Fibroblast of villous mesenchyme (primary cell): ENCODE measurements around the gene LRRC38. TPM values are rescaled to one million over a fixed set of nuclear protein-coding genes. Genes with fewer than 3 reads are reported as not detected.

Experiments
- DNase-seq: peaks from one replicate; pipeline ENCODE4 v3.0.0-alpha.2; 2010; ENCODE audit warnings: low read depth
- H3K4me3 ChIP-seq: 2 replicates; pipeline ENCODE4 v1.5.1; 2011; ENCODE audit warnings: low read depth, mild to moderate bottlenecking, low read length
- total RNA-seq: library from RNA; depleted of rRNA; stranded (reverse); fragments of >200 nt; gene quantifications from 2 replicates; pipeline ENCODE4 v1.2.3, GENCODE V29; 2012
- TF ChIP-seq, protein P1 (sequence below): IDR thresholded peaks from 2 replicates; pipeline ENCODE4 v1.5.1; 2012; ENCODE audit warnings: low read depth, mild to moderate bottlenecking, low read length; ENCODE audit not compliant: insufficient read depth

LRRC38 gene
- total RNA-seq, 1 donor = not detected

DNA sequence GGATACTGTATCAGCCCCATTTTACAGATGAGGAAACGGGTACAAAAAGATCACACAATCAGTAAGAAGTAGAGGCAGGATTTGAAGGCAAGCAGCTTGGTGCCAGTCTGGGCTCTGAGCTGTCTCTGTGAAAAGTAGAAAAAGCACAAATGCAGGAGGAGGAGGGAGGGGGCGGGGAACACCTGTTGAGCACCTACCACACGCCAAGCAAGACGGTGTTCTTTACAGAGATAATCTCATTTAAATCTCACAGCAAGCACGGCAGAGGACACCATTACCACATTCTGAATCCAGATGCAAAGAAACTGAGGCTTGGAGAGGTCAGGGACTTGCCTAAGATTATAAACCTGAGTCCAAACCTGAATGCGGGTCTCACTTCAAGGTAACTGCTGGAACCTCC is 3.3 kb downstream of the LRRC38 start:
- H3K4me3 ChIP-seq = no peak overlapping the region
- DNase-seq = no peak
- TF ChIP-seq, protein P1, sequence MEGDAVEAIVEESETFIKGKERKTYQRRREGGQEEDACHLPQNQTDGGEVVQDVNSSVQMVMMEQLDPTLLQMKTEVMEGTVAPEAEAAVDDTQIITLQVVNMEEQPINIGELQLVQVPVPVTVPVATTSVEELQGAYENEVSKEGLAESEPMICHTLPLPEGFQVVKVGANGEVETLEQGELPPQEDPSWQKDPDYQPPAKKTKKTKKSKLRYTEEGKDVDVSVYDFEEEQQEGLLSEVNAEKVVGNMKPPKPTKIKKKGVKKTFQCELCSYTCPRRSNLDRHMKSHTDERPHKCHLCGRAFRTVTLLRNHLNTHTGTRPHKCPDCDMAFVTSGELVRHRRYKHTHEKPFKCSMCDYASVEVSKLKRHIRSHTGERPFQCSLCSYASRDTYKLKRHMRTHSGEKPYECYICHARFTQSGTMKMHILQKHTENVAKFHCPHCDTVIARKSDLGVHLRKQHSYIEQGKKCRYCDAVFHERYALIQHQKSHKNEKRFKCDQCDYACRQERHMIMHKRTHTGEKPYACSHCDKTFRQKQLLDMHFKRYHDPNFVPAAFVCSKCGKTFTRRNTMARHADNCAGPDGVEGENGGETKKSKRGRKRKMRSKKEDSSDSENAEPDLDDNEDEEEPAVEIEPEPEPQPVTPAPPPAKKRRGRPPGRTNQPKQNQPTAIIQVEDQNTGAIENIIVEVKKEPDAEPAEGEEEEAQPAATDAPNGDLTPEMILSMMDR = no peak

DNA sequence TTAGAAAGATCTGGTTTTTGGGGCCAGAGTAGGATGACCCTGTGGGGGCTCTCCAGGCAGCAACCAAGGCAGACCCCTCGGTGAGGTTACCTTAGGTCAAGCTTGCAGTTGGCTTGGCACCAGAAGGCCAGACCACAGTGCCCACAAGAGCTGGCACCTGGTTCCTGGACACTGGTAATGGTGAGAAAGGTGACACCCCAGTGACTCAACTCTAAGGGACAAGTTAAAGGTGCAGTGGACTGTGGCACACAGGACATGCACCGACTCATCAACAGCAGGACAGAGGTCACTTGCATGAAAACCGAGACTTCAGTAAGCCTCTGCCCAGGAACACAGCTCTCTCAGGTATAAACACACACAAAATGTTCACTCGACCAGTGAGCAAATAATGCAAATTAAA is 6.7 kb downstream of the LRRC38 start:
- no peak for DNase-seq
- no peak overlapping the region for H3K4me3 ChIP-seq
- TF ChIP-seq, protein P1 = no peak

DNA sequence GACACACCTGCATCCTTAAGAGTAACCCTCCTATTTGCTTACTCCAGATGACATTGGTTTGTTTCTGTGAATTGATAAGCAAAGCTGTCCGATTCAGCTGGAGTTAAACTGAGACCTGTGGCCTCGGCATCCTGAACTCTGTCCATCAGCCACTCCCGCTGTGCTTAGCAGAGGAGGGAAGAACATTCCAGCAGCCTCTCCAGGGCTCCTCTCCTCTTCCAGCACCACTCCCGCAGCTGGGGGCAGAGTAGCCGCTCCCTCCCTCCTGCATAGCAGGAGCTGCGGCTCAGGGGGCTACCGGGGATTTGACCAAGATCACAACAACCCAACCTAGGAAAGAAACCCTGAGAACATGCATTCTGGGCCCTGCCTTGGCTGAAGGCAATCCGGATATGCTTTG is 8.8 kb downstream of the LRRC38 start:
- TF ChIP-seq, protein P1 = no peak
- DNase-seq = no peak
- H3K4me3 ChIP-seq = no peak overlapping the region

DNA sequence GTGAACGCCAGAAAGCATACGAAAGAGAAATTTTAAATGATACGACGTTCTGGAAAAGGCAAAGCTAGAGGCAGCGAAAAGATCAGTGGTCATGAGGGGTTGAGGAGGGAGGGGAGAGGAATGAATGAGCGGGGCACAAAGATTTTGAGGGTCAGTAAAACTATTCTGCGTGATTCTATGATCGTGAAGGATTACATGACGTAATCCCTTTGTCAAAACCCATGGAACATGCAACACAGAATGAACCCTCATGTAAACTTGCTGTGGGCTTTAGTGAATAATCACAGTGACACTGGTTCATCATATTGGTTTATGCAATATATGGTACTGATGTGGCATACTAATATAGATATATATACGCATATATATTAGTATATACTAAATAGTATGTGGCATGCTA is 13.0 kb downstream of the LRRC38 start:
- DNase-seq = no peak
- TF ChIP-seq, protein P1 = no peak
- H3K4me3 ChIP-seq = no peak overlapping the region

DNA sequence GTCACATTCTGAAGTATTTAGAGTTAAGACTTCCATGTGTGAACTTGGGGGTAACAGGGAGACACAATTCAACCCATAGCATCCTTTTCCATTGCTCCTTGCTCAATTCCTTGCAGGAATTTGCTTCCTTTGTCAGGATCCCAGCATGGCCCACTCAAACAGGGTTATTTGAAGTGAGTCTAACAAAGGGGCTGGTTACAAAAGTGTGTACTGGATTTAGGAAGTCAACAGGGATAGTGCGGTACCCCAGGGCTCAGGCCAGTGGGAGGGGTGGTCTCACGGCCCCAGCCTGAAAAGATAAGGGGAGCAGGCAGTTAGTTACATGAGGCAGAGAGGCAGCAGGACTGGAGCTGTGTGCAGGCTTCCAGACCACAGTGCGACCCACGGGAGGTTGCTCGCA is 14.4 kb downstream of the LRRC38 start:
- TF ChIP-seq, protein P1 = no peak
- H3K4me3 ChIP-seq = no peak overlapping the region

DNA sequence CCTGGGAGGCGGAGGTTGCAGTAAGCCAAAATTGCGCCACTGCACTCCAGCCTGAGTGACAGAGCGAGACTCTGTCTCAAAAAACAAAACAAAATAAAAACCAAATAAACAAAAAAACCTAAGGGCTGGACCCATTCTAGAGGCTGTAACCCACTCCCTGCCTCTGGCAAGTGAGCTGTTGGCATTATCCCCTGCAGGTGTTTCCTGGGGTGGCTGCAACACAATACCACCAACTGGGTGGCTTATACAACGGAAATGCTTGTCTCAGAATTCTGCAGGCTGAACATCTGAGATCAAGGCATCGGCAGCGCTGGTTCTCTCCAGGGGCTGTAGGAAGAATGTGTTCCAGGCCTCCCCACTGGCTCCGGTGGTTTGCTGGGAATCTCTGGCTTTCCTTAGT is 15.2 kb downstream of the LRRC38 start:
- DNase-seq = no peak
- TF ChIP-seq, protein P1 = no peak

More for the DNA sequence above, 14.4 kb downstream of the LRRC38 start:
- no peak for DNase-seq

DNA sequence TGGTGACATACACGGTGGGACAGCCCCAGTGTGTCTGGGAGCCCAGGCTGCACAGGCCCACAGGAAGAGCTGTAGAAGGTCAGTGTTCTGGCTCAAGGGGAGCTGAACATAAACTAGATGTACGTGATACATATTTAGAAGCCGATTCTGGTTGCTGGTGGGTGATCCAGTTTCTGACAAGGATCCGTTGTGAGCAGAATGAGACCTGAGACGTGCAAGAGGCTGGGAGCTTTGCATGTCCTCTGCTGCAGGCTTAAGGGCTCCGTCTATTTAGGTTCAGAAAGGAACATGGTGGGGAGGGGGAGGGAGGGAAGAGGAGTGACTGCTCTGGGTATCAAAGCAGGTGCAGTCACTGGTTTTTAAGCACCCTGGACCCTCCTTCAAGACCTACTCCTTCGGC is 18.6 kb downstream of the LRRC38 start:
- H3K4me3 ChIP-seq = no peak overlapping the region
- DNase-seq = no peak
- TF ChIP-seq, protein P1 = no peak

More for the DNA sequence above, 15.2 kb downstream of the LRRC38 start:
- no peak overlapping the region for H3K4me3 ChIP-seq
